Skin of body (tissue), 2 donors: Measurements from ENCODE around the gene CCSER1. TPM values are rescaled to one million over a fixed set of nuclear protein-coding genes. Genes with fewer than 3 reads are reported as not detected.
"Not testable (repeated sequence)": the region's sequence is repeated elsewhere in the genome, so short reads cannot be mapped to it uniquely, and the experiment has no call there.

Source experiments
- DNase-seq: peaks from one replicate; lab custom pipeline; 2025; lab: John Stamatoyannopoulos, UW
- total RNA-seq: library from RNA; depleted of rRNA; stranded (reverse); fragments of >200 nt; gene quantifications from one replicate; pipeline ENCODE4 v1.2.3, GENCODE V29; 2014

The CCSER1 gene
- total RNA-seq, 1 donor from 2014 or later, result 12.3 TPM

DNA sequence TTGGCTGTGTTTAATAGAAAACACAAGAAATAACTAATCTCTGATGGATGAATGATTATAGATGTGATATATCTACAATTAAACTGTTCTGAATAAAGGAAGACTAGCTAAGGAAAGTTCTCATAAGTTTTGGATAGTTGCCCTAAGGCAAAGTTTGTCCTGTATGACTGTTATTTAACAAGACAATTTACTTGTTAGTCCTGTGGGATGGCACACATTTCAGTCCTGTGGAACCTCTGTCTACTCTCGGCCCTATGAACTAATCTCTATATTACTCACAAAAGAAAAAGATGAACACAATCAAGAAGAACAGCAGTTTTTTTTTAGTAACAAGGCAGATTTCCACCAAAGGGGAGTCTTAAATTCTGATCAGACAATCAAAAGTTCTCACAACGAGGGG lies 314.6 kb downstream of the CCSER1 start:
- DNase-seq, result no peak

DNA sequence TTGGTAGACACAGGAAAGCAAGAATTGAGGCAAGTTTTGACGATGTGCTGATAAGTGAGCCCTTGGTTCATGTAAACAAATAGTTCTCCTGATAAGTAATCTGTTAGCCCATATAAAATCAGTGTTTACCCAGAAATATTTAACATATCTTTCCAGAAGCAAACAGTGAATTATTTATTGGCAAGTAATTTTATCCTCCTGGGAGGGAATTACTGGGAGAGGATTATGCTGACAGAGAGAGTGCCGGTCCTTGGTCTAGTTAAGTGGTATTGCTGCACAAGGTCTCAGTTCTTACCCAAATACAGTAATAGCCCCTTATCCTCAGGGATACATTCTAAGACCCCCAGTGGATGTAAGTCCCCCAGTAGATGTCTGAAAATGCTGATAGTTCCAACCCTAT lies 315.4 kb downstream of the CCSER1 start:
- no peak for DNase-seq

- no peak for DNase-seq
Observed at GRCh38 chr4:90443231-90443630, 316.0 kb downstream of the CCSER1 start.

- no peak for DNase-seq
Observed at GRCh38 chr4:90444904-90445303, 317.7 kb downstream of the CCSER1 start.

DNA sequence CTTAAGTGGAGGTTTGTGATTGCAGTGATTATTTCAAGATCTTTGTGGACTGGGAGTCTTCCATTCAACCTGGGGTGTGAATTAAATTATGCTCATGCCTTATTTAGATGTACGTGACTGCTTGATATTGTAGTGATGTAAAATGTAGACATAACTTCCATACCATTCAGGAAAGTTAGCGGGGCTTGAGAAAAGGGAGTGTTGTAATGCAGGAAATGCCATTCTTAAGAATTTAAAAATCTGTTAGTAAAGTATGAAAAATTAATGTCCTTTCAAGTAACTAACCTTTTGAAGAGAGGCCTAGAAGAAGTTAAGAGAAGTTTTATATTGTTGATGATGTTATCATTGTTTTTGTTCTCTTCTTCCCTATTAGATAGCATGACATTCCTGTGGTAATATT lies 318.2 kb downstream of the CCSER1 start:
- DNase-seq, result no peak

- no peak for DNase-seq
Observed at GRCh38 chr4:90449626-90450025, 322.4 kb downstream of the CCSER1 start.

GRCh38 chr4:90456891-90457290 lies 329.7 kb downstream of the CCSER1 start:
- DNase-seq, result no peak

GRCh38 chr4:90457817-90458216 lies 330.6 kb downstream of the CCSER1 start:
- DNase-seq, result no peak

DNA sequence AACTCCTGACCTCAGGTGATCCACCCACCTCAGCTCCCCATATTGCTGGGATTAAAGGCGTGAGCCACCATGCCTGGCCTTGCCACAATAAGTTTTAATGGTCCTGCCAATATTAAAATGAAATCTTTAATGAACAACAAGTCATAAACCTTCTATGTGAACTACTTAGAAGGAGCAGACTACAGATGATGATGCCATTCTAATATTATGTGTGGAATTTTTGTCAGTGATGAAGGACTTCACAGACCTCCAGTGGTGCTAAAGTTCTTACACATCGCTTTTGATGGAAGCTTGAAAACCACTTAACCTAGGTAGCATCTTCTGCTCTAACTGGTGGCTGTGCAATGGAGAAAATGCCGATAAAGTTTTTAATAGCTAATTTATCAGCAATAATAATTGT lies 331.4 kb downstream of the CCSER1 start:
- DNase-seq, result no peak

- DNase-seq, result no peak
Observed at GRCh38 chr4:90474484-90474883, 347.3 kb downstream of the CCSER1 start.

- DNase-seq, result no peak
Observed at GRCh38 chr4:90476019-90476418, 348.8 kb downstream of the CCSER1 start.

- no peak for DNase-seq
Observed at GRCh38 chr4:90476586-90476985, 349.4 kb downstream of the CCSER1 start.

- not testable (repeated sequence) for DNase-seq
Observed at GRCh38 chr4:90484894-90485293, 357.7 kb downstream of the CCSER1 start.

DNA sequence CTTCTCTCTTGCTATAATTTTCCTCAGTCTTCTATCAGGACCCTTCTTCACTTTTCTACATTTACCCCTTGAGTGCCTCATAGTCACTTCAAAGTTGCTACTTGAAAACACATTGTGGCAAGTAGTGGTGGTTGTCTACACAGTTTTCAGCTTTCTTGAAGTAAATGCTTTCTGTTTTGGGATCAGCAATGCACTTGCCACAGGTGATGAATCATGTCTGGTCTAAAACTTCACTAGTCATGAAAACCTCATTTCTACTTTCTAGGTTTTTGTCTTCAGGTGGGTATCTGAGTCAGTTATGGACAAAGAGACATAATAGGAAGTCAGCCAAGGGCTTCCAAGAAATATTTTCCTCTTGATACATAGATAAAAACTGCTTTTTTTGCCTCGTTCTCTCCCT lies 359.2 kb downstream of the CCSER1 start:
- DNase-seq, result no peak

- no peak for DNase-seq
Observed at GRCh38 chr4:90495211-90495610, 368.0 kb downstream of the CCSER1 start.

DNA sequence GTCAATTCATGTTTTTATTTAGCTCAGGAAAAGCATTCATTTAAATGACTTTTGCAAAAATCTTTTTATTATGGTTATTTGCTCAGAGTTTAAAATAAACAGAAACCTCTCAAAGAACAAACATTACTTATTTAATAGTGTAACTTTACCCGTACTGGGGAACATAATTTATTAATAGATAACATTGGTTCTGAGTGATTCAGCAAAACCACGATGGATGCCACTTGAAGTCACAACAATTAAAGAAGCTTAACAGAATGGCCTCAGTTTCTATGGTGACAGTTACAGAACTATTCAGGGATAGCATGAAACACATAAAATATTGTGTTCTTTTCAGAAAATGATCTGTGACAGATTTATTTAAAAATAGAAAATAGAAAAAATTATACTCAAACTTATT lies 368.7 kb downstream of the CCSER1 start:
- no peak for DNase-seq

- no peak for DNase-seq
Observed at GRCh38 chr4:90498175-90498574, 371.0 kb downstream of the CCSER1 start.

GRCh38 chr4:90503677-90504076 lies 376.5 kb downstream of the CCSER1 start:
- DNase-seq, result no peak

DNA sequence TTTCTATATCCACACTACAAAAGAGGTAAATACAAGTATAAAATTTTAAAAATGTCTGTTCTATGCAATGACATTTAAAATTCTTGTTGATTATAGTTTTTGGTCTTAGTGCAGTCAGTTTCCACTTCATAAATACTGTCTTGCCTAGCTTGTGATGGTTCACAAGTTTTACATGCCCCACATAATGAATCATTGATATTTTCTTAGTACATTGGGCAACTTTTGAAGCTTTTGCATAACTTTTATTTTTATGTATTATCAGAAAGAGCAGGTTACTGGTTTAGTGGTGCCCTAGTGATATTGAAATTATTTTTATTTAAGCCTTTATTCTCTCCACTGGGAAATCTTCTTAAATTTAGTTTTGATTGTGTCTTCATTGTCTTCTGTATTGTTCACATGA lies 388.0 kb downstream of the CCSER1 start:
- no peak for DNase-seq

- DNase-seq, result no peak
Observed at GRCh38 chr4:90528551-90528950, 401.4 kb downstream of the CCSER1 start.

DNA sequence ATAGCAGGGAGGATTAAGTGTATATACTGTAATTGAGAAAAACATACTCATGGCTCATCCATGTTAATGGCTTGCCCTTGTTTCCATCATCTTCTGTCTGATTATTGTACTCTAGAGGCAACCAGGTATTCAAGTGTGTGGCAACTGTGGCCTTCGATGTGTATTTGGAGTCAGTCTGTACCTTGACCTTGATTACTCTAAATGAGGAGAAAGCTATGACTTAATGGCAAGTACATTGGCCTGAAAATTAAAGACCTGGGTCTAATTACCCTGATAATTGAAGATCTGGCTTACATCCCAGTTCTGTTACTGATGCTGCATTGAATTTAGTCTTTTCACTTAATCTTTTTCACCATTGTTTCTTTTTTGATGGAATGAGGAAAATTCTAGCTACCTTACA lies 409.2 kb downstream of the CCSER1 start:
- no peak for DNase-seq

- no peak for DNase-seq
Observed at GRCh38 chr4:90537491-90537890, 410.3 kb downstream of the CCSER1 start.

- DNase-seq, result no peak
Observed at GRCh38 chr4:90540536-90540935, 413.3 kb downstream of the CCSER1 start.

DNA sequence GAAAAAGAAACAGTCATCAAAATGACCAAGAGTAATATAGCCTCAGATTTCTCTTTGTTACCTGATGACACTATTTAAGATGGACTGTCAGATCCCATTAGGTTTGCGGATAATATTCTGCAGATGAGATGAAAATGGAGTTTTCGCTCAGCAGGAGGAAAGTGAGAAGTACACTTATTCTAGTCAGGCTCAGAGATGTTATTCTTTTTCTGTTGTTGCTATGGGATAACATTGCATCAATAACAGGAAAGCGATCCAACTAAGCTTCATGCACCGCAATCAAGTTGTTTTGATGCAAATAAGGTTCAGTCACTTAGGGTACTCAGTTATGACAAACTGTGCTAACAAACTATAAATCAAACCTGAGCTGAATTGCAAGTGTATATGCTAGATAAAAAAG lies 415.0 kb downstream of the CCSER1 start:
- DNase-seq, result no peak
